WI38 (cell line): ENCODE results near the gene GPER1.
"Not testable (repeated sequence)": the region's sequence is repeated elsewhere in the genome, so short reads cannot be mapped to it uniquely, and the experiment has no call there.

ENCODE experiments used
- H3K4me3 ChIP-seq: 2 replicates; pipeline ENCODE4 v1.5.1; 2011; ENCODE audit warnings: low read depth, mild to moderate bottlenecking, control low read depth, low read length
- TF ChIP-seq, protein P1 (sequence below): IDR thresholded peaks from 2 replicates; pipeline ENCODE4 v1.5.1; 2012; ENCODE audit warnings: low read depth, mild to moderate bottlenecking, control low read depth, low read length

GPER1 gene

DNA sequence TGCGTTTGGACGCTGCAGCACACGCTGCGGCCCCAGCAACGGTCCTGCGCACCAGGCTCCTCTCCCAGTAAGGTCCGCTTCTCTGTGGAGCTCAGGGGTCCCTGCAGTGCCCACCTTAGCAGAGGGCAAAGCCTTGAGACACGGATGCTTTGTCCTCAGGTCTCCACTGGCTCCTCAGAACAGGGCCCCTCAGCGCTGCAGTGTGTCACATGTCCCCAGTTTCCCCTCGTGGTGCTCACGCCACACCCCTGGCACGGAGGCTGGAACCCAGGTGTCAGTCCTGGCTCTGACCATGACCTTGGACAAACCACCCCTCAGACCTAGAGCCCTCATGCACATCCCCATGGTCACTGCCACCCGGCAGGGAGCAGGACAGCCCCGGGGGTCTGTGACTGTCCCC lies 19.9 kb upstream of the GPER1 start:
- TF ChIP-seq, protein P1, sequence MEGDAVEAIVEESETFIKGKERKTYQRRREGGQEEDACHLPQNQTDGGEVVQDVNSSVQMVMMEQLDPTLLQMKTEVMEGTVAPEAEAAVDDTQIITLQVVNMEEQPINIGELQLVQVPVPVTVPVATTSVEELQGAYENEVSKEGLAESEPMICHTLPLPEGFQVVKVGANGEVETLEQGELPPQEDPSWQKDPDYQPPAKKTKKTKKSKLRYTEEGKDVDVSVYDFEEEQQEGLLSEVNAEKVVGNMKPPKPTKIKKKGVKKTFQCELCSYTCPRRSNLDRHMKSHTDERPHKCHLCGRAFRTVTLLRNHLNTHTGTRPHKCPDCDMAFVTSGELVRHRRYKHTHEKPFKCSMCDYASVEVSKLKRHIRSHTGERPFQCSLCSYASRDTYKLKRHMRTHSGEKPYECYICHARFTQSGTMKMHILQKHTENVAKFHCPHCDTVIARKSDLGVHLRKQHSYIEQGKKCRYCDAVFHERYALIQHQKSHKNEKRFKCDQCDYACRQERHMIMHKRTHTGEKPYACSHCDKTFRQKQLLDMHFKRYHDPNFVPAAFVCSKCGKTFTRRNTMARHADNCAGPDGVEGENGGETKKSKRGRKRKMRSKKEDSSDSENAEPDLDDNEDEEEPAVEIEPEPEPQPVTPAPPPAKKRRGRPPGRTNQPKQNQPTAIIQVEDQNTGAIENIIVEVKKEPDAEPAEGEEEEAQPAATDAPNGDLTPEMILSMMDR: no peak
- H3K4me3 ChIP-seq: no peak overlapping the region

- TF ChIP-seq, protein P1: no peak
- H3K4me3 ChIP-seq: no peak overlapping the region
Measured at GRCh38 chr7:1068619-1069018, 19.3 kb upstream of the GPER1 start.

- TF ChIP-seq, protein P1: no peak
- H3K4me3 ChIP-seq: no peak overlapping the region
Measured at GRCh38 chr7:1070544-1071011, 17.3 kb upstream of the GPER1 start.

DNA sequence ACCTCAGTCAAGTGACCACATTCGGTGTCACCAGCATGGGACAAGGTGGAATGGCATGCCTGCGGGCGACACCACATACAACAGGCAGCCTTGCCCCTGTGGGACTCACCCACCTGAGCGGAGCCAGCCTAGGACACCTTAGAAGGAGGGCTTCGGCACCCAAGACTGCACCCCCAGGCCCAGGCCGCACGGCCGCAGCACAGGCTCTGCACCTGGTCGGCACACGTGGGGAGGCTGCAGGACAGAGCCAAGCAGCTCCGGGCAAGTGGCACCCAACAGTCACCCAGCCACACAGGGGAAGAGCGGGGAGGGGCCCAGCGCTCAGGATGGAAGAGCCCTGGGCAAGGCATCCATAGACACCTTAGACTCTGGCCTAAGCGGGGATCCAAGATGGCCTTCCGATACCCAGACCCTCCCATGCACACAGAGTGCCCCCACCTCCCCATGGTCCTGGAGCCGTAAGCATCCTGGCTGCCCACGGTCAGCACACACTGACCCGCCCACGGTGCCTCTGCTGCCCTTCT lies 16.1 kb upstream of the GPER1 start:
- no peak overlapping the region for H3K4me3 ChIP-seq
- TF ChIP-seq, protein P1: no peak

DNA sequence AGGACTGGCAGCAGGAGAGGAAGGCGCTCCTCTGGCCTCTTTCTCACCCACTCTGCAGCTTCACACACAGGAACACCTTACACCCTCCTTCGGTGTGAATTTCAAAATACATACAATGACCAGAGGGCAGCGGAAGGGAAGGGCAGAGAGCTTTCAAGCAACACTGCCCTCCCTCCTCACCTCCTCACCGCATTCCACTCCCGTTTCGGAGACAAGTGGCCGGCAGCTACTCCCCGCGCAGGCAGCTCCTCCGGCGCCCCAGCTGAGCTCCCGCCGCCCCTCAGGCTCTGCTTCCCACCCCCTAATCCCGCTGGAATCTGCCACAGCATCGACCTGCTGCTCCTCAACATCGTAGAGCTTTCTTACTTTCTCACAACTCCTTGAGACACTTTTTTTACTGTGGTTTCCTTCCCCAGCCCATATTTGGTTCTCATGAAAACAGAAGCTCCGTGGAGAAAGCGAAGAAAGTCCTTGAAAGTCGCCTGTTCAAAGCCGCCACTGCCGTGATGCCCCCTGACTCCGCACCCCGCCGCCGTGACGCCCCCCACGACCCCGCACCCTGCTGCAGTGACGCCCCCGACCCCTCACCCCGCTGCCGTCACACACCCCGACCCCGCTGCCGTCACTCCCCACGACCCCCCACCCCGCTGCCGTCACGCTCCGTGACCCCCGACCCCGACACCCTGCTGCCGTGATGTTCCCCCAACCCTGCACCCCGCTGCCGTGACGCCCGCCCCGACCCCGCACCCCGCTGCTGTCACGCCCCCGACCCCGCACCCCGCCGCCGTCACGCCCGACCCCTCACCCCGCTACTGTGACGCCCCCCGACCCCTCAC lies 14.6 kb upstream of the GPER1 start:
- no peak overlapping the region for H3K4me3 ChIP-seq
- TF ChIP-seq, protein P1: no peak

- not testable (repeated sequence) for H3K4me3 ChIP-seq
Measured at GRCh38 chr7:1074018-1074417, 13.9 kb upstream of the GPER1 start.

- TF ChIP-seq, protein P1: no peak
- H3K4me3 ChIP-seq: no peak overlapping the region
Measured at GRCh38 chr7:1074593-1075431, 13.1 kb upstream of the GPER1 start.
